ENCODE measurements around the gene KSR2. TPM values are rescaled to one million over a fixed set of nuclear protein-coding genes. Genes with fewer than 3 reads are reported as not detected.

KSR2 gene
- total and polyA plus RNA-seq, 2 of the 13 experiments (the other 11 are each of a cell fraction or from before 2014, with no cell fraction given), result 0.02 TPM; not detected in 1

GRCh38 chr12:117497407-117497806 is 471.4 kb downstream of the KSR2 start (continued):
- TF ChIP-seq CSRNP2 (CRISPR knock-in tag; conservative IDR thresholded peaks at IDR 0.05; ENCODE audit: low read depth) (no peak), PRDM4 (CRISPR knock-in tag; IDR thresholded peaks at IDR 0.05; ENCODE audit: borderline replicate concordance) (no peak)

GRCh38 chr12:117494833-117495655 is 473.7 kb downstream of the KSR2 start:
- ChIA-PET POLR2A (no interaction called here), CTCF (ENCODE audit: low intra/inter-chr PET ratio, low total read pairs) (no interaction called here)
- BruUV-seq (replicated peaks), result no TSS peak
- FAIRE-seq, result no peak
- Histone ChIP-seq H3K4me1 (ENCODE audit: insufficient read depth, low read length) (no peaks in the 10 kb centered on the region), H3K79me2 (ENCODE audit: insufficient read depth, low read length) (no peaks in the 10 kb centered on the region), H3K27me3 (ENCODE audit: control insufficient read depth in 1 of 2, insufficient read depth in 2 of 2, low read length in 2 of 2) (no peaks in the 10 kb centered on the region; a peak in 1 of 5 replicates), H3K9me3 (ENCODE audit: low read length) (no peaks in the 10 kb centered on the region), H3K4me2 (ENCODE audit: low read depth, low read length) (no peak overlapping the region), H4K20me1 (ENCODE audit: insufficient read depth, low read length) (no peaks in the 10 kb centered on the region), H3K9ac (ENCODE audit: insufficient read depth, low read depth, low read length) (no peak overlapping the region), H2AFZ (ENCODE audit: low read length) (no peak overlapping the region), H3K27ac (ENCODE audit: extremely low read length, insufficient read depth, low read length) (no peak overlapping the region), H3K36me3 (replicated peaks in 1 of 2; ENCODE audit: control insufficient read depth in 1 of 2, insufficient read depth in 2 of 2, low read length in 2 of 2) (no peaks in the 10 kb centered on the region), H3K4me3 (replicated peaks in 1 of 3; ENCODE audit: insufficient read depth in 1 of 3, low read depth in 2 of 3, low read length in 3 of 3) (no peak overlapping the region)
- WGBS (ENCODE audit: low lambda C conversion rate), result 9% methylated on average over 8 of the region's 8 CpGs
- peak; percentile 10 for DNase-seq (ENCODE audit: low spot score)
- intact Hi-C loops (cut with micrococcal nuclease; ENCODE audit: unreplicated experiment) (no loop called here), in situ Hi-C loops (cut with HindIII; ENCODE audit: extremely low pct_ligation_motif_present, low pct_unique_long_range_greater_than_20kb) (no loop called here)
- no peak for ATAC-seq
- TF ChIP-seq ZNF225 (CRISPR knock-in tag; IDR thresholded peaks at IDR 0.05) (no peak), HNF4G (IDR thresholded peaks at IDR 0.05; ENCODE audit: borderline replicate concordance, low read depth, low read length) (no peak), HNF4G (CRISPR knock-in tag; IDR thresholded peaks at IDR 0.05; ENCODE audit: borderline replicate concordance, low read depth) (no peak), ZNF839 (CRISPR knock-in tag; IDR thresholded peaks at IDR 0.05; ENCODE audit: borderline replicate concordance) (no peak), TP53 (CRISPR knock-in tag; conservative IDR thresholded peaks at IDR 0.05) (no peak)

Measured in HepG2 (cell line).